Dermis lymphatic vessel endothelial cell (primary cell): ENCODE measurements around the gene PTPRN. TPM values are rescaled to one million over a fixed set of nuclear protein-coding genes. Genes with fewer than 3 reads are reported as not detected.

Experiments
- total RNA-seq: library from RNA; depleted of rRNA; stranded (reverse); fragments of >200 nt; gene quantifications from 2 replicates; pipeline ENCODE4 v1.2.1, GENCODE V29; 2014

Gene PTPRN
- total RNA-seq = not detected in 2 replicates

DNA sequence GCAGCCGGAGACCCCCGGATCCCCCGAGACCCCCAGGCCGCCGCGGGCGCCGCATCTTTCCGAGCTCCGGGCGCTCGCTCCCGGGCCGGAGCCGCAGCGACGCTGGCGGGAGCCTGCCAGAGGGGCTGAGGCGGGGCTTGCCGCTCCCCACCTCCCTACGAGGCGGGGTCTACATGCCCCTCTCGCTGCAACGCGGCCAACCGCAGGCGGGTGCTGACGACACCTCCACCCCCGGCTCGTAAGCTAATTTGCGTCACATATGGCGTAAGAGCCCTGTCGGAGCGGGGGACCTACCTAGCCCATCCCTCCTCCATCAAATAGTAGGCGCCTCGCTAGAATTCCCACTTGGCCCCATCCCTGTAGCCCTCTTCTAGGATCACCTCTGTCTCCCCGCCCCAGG, at the start of gene PTPRN:
TSS of gene PTPRN (minus strand) at position 124 of the 400 bp plus-strand sequence. CDS start at position 55, 69 bp downstream.

DNA sequence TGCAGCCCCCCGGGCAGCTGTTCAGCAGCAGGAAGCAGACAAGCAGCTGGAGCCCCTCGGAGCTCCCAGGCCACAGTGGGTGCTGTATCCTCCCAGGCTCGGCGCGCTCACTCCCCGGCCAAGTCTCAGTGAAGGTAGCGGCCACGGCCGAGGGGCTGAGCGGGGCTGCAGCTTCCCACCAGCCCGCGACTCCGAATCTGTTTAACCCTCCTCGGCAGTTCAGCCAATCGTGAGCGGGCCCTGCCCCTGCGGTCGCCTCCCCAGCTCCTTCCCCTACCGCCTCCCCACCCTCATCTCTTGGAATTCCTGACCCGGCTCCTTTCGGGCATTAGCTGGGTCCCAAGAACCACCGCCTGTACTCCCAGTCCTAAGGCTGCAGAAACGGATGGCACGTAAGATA, 23.3 kb upstream of the PTPRN start, which contains the start of gene RESP18:
TSS of gene RESP18 (minus strand) at position 203 of the 400 bp plus-strand sequence.

DNA sequence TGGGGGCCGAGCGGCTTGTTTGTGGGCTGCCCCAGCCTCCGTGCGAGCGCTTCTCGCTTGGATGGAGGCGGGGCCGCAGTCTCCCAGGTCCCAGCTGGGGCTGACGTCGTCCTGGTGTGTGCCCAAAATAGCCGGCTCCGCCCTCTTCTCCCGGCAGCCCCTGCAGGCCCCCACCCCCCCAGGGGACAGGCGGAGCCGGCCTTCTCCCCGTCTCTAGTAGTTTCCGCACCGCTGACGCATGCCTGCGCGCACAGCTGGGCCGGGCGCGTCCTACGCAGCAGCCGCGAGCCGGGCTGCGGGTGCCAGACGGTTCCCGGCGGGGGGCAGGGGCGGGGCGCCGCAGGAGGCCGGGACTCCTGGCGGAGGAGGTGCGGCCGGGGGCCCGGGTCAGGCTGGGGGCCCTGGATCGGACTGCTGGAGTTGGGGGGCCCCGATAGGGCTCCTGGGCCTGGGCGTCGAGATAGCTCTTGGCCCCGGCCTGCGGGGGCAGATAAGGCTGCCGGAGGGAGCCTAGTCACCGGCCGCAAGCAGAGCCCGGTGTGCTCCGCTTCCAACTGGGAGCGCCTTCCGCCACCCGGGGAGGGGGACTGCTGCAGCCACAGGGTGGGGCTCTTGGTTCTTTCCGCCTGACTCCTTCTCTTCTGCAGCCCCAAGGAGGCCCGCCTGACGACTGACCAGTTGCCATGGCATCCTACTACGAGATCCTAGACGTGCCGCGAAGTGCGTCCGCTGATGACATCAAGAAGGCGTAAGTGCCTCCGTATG, 29.9 kb downstream of the PTPRN start, which contains the start of gene DNAJB2:
TSS of gene DNAJB2 (plus strand) at position 216 of the 765 bp plus-strand sequence. CDS start at position 684, 468 bp downstream.

DNA sequence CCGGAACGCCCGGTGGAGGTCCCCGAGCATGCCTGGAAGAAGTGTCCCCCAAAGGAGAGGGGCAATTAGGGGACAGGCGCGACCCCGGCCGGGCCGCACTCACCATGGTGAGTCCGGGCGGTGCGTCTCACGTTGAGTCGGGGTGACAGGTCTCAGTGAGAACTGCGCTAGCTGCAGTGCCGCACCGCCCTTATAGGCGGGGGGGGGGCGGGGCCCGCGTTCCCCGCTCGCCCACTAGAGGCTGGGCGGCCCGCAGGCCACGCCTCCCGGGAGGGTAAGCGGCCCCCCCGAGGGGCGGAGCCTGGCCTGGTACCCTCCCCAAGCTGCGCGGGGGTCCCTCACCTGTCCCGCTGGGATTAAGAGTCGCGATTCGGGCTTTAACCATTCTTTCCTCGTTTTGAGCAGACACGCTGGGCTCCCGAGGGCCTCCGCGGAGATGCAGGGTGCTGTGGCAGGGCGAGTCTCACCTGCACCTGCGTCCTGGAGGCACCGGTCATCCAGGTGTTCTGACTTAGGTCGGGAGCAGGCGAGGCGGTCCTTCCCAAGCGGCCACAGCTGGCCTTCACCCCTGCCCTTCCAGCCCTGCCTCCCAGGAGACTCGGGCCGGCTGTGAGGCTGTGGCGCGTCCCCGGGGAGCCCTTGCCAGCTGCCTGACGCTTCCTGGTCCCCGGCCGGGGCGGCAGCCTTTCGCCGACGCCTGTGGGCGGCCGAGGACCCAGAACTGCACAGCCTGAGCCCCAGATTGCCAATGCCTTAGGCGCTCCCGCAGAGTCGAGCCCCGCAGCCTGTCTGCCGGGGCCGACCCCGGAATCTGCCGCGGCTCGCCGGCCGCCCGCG, 55.2 kb downstream of the PTPRN start, which contains the start of gene TUBA4A:
TSS of gene TUBA4A (minus strand) at position 166 of the 837 bp plus-strand sequence. CDS start at position 106, 60 bp downstream.

GRCh38 chr2:219252900-219253752, 56.1 kb downstream of the PTPRN start, which contains the start of gene TUBA4B:
TUBA4B (plus strand) TSS chr2:219253243; CDS start chr2:219253408, 165 bp downstream.

GRCh38 chr2:219245148-219245898, 63.9 kb downstream of the PTPRN start, which contains the start of the genes GLB1L and STK16:
GLB1L (minus strand) TSS chr2:219245444; CDS start chr2:219243573, 1,871 bp downstream.
STK16 (plus strand) TSS chr2:219245479; CDS start chr2:219246000, 521 bp downstream.

Other genes with a start within 250 kb of the PTPRN start
- gene IHH, start 248.5 kb downstream of the PTPRN start, total RNA-seq = under 0.01 and 0.09 TPM in 2 replicates
- 17.4 and 18.0 TPM in 2 replicates for gene NHEJ1, start 148.6 kb downstream of the PTPRN start, total RNA-seq
- 0.54 and 1.2 TPM in 2 replicates for gene SLC23A3, start 139.4 kb downstream of the PTPRN start, total RNA-seq
- 22.7 and 28.3 TPM in 2 replicates for gene CNPPD1, start 132.5 kb downstream of the PTPRN start, total RNA-seq
- 65.0 and 65.4 TPM in 2 replicates for gene RETREG2, start 131.1 kb downstream of the PTPRN start, total RNA-seq
- 19.2 and 30.6 TPM in 2 replicates for gene ZFAND2B, start 102.6 kb downstream of the PTPRN start, total RNA-seq
- 18.7 and 25.5 TPM in 2 replicates for gene ABCB6, start 90.4 kb downstream of the PTPRN start, total RNA-seq
- gene ATG9A, start 79.8 kb downstream of the PTPRN start, total RNA-seq = 41.2 and 43.8 TPM in 2 replicates
- 20.5 and 22.2 TPM in 2 replicates for gene ANKZF1, start 79.6 kb downstream of the PTPRN start, total RNA-seq
- gene GLB1L, start 64.0 kb downstream of the PTPRN start, total RNA-seq = 3.0 and 4.1 TPM in 2 replicates
- gene STK16, start 63.9 kb downstream of the PTPRN start, total RNA-seq = 17.7 and 20.8 TPM in 2 replicates
- not detected in 2 replicates for gene TUBA4B, start 56.2 kb downstream of the PTPRN start, total RNA-seq
- gene TUBA4A, start 55.5 kb downstream of the PTPRN start, total RNA-seq = 10.2 and 11.3 TPM in 2 replicates
- gene DNAJB2, start 30.0 kb downstream of the PTPRN start, total RNA-seq = 20.8 and 21.1 TPM in 2 replicates
- not detected in 2 replicates for gene RESP18, start 23.3 kb upstream of the PTPRN start, total RNA-seq
- gene DNPEP, start 78.5 kb upstream of the PTPRN start, total RNA-seq = 58.8 and 67.3 TPM in 2 replicates
- not detected in 2 replicates for gene DES, start 109.0 kb upstream of the PTPRN start, total RNA-seq
- gene SPEG, start 125.4 kb upstream of the PTPRN start, total RNA-seq = 0.54 TPM in 1 of 2 replicates, not detected in the other
- 19.5 and 25.0 TPM in 2 replicates for gene GMPPA, start 189.5 kb upstream of the PTPRN start, total RNA-seq
- gene ASIC4, start 205.1 kb upstream of the PTPRN start, total RNA-seq = not detected in 2 replicates
- 0.17 and 1.2 TPM in 2 replicates for gene CHPF, start 234.4 kb upstream of the PTPRN start, total RNA-seq
- gene TMEM198, start 234.6 kb upstream of the PTPRN start, total RNA-seq = under 0.01 TPM in 1 of 2 replicates, not detected in the other